HEK293 (cell line): ENCODE measurements around the gene GALNT15.

Experiments used
- CTCF ChIA-PET: fragments of 350-600 bp; formaldehyde crosslinking; extraction: SDS; loops from one replicate; lab custom pipeline; 2021; ENCODE audit warnings: antibody characterized with exemption; lab: Yijun Ruan, JAX
- POLR2A ChIA-PET: fragments of 300-600 bp; formaldehyde crosslinking; extraction: SDS; loops from one replicate; lab custom pipeline; 2020; ENCODE audit warnings: antibody characterized with exemption, inconsistent platforms; lab: Yijun Ruan, JAX
- H3K27ac ChIP-seq: fragments of 200-500 bp; sonication (Bioruptor generic); 2 replicates; pipeline ENCODE4 v1.5.1; 2014; ENCODE audit warnings: low read depth, low read length, control low read depth, inconsistent platforms; ENCODE audit errors: extremely low read depth
- H3K36me3 ChIP-seq, 2 experiments: fragments of 200-500 bp in 1 of 2; sonication (Bioruptor generic) in 1 of 2; 1 replicate in 1 of 2; 2 replicates in 1 of 2; pipeline ENCODE4 v1.5.1; 2014 to 2017; ENCODE audit warnings: inconsistent platforms in 2 of 2, low read length in 2 of 2; ENCODE audit not compliant: control insufficient read depth in 2 of 2, insufficient read depth in 1 of 2
- H3K4me1 ChIP-seq: fragments of 200-500 bp; sonication (Bioruptor generic); 2 replicates; pipeline ENCODE4 v1.5.1; 2014; ENCODE audit warnings: mild to moderate bottlenecking, low read length, inconsistent platforms; ENCODE audit not compliant: control insufficient read depth, insufficient read depth
- H3K4me3 ChIP-seq: 2 replicates; pipeline ENCODE4 v1.5.1; 2011; ENCODE audit warnings: low read depth, mild to moderate bottlenecking, control low read depth, low read length, moderate library complexity
- H3K9me3 ChIP-seq: fragments of 200-500 bp; sonication (Bioruptor generic); 2 replicates; pipeline ENCODE4 v1.5.1; 2014; ENCODE audit warnings: low read depth, low read length, inconsistent platforms; ENCODE audit not compliant: control insufficient read depth, insufficient read depth
- BCL11A ChIP-seq: fragments of 450-650 bp; formaldehyde crosslinking; IDR thresholded peaks from 2 replicates; pipeline ENCODE4 v1.5.1; 2016; ENCODE audit warnings: low read depth, missing biosample characterization, missing genetic modification characterization
- KLF1 ChIP-seq: fragments of 450-650 bp; formaldehyde crosslinking; IDR thresholded peaks from 2 replicates; pipeline ENCODE4 v1.5.1; 2016; ENCODE audit warnings: missing biosample characterization, missing genetic modification characterization
- SCRT2 ChIP-seq: fragments of 450-650 bp; formaldehyde crosslinking; IDR thresholded peaks from 2 replicates; pipeline ENCODE4 v1.5.1; 2016; ENCODE audit warnings: missing biosample characterization, missing genetic modification characterization
- SP2 ChIP-seq: fragments of 450-650 bp; formaldehyde crosslinking; IDR thresholded peaks from 2 replicates; pipeline ENCODE4 v1.5.1; 2016; ENCODE audit warnings: missing biosample characterization, missing genetic modification characterization
- SP3 ChIP-seq: fragments of 450-650 bp; formaldehyde crosslinking; IDR thresholded peaks from 2 replicates; pipeline ENCODE4 v1.5.1; 2016; ENCODE audit warnings: missing biosample characterization, missing genetic modification characterization
- TCF7L2 ChIP-seq: IDR thresholded peaks from 2 replicates; pipeline ENCODE4 v1.6.1; 2011; ENCODE audit warnings: low read depth, mild to moderate bottlenecking, inconsistent platforms, low read length, moderate library complexity, borderline replicate concordance
- WT1 ChIP-seq: fragments of 450-650 bp; formaldehyde crosslinking; IDR thresholded peaks from 2 replicates; pipeline ENCODE4 v1.5.1; 2016; ENCODE audit warnings: missing biosample characterization, missing genetic modification characterization
- ZBTB26 ChIP-seq: fragments of 450-650 bp; formaldehyde crosslinking; optimal IDR thresholded peaks from 2 replicates; pipeline ENCODE3; 2016; ENCODE audit warnings: missing biosample characterization, mild to moderate bottlenecking, missing genetic modification characterization
- ZBTB44 ChIP-seq: fragments of 450-650 bp; IDR thresholded peaks from 2 replicates; pipeline ENCODE4 v1.5.1; 2018; ENCODE audit warnings: missing biosample characterization, mild to moderate bottlenecking, missing genetic modification characterization
- ZFHX2 ChIP-seq: fragments of 450-650 bp; formaldehyde crosslinking; conservative IDR thresholded peaks from 2 replicates; pipeline ENCODE4 v1.5.1; 2016; ENCODE audit warnings: missing biosample characterization, missing genetic modification characterization
- ZIC2 ChIP-seq: fragments of 450-650 bp; formaldehyde crosslinking; IDR thresholded peaks from 2 replicates; pipeline ENCODE4 v1.5.1; 2016; ENCODE audit warnings: missing biosample characterization, missing genetic modification characterization
- ZNF112 ChIP-seq: fragments of 450-650 bp; formaldehyde crosslinking; IDR thresholded peaks from 2 replicates; pipeline ENCODE4 v1.5.0; 2017; ENCODE audit warnings: missing biosample characterization, missing genetic modification characterization
- ZNF146 ChIP-seq: fragments of 450-650 bp; formaldehyde crosslinking; IDR thresholded peaks from 2 replicates; pipeline ENCODE4 v1.5.1; 2016; ENCODE audit warnings: missing biosample characterization, missing genetic modification characterization
- ZNF2 ChIP-seq: fragments of 450-650 bp; formaldehyde crosslinking; IDR thresholded peaks from 2 replicates; pipeline ENCODE4 v1.5.1; 2016; ENCODE audit warnings: missing biosample characterization, missing genetic modification characterization
- ZNF280D ChIP-seq: fragments of 450-650 bp; formaldehyde crosslinking; IDR thresholded peaks from 2 replicates; pipeline ENCODE4 v1.5.1; 2016; ENCODE audit warnings: missing biosample characterization, missing genetic modification characterization
- ZNF341 ChIP-seq: fragments of 450-650 bp; formaldehyde crosslinking; IDR thresholded peaks from 2 replicates; pipeline ENCODE4; 2016; ENCODE audit warnings: low read depth, missing biosample characterization, missing genetic modification characterization
- ZNF521 ChIP-seq: fragments of 450-650 bp; formaldehyde crosslinking; IDR thresholded peaks from 2 replicates; pipeline ENCODE4 v1.5.1; 2017; ENCODE audit warnings: missing biosample characterization, mild to moderate bottlenecking, missing genetic modification characterization
- ZNF530 ChIP-seq: fragments of 450-650 bp; formaldehyde crosslinking; IDR thresholded peaks from 2 replicates; pipeline ENCODE4 v1.5.1; 2016; ENCODE audit warnings: low read depth, missing biosample characterization, missing genetic modification characterization
- ZNF558 ChIP-seq: fragments of 450-650 bp; formaldehyde crosslinking; IDR thresholded peaks from 2 replicates; pipeline ENCODE4 v1.5.1; 2016; ENCODE audit warnings: missing biosample characterization, missing genetic modification characterization
- ZNF561 ChIP-seq: fragments of 450-650 bp; IDR thresholded peaks from 2 replicates; pipeline ENCODE4 v1.5.1; 2018; ENCODE audit warnings: missing biosample characterization, missing genetic modification characterization, borderline replicate concordance
- ZNF571 ChIP-seq: fragments of 450-650 bp; formaldehyde crosslinking; IDR thresholded peaks from 2 replicates; pipeline ENCODE4 v1.5.0; 2017; ENCODE audit warnings: missing biosample characterization, missing genetic modification characterization
- ZNF624 ChIP-seq: fragments of 450-650 bp; formaldehyde crosslinking; IDR thresholded peaks from 2 replicates; pipeline ENCODE4 v1.5.1; 2017; ENCODE audit warnings: missing biosample characterization, missing genetic modification characterization
- ZNF639 ChIP-seq: fragments of 450-650 bp; formaldehyde crosslinking; IDR thresholded peaks from 2 replicates; pipeline ENCODE4 v1.5.1; 2016; ENCODE audit warnings: missing biosample characterization, missing genetic modification characterization
- ZNF660 ChIP-seq: fragments of 450-650 bp; IDR thresholded peaks from 2 replicates; pipeline ENCODE4 v1.5.1; 2018; ENCODE audit warnings: missing biosample characterization, mild to moderate bottlenecking, missing genetic modification characterization
- ZNF747 ChIP-seq: fragments of 450-650 bp; formaldehyde crosslinking; IDR thresholded peaks from 2 replicates; pipeline ENCODE4 v1.5.1; 2016; ENCODE audit warnings: missing biosample characterization, missing genetic modification characterization
- ZSCAN18 ChIP-seq: fragments of 450-650 bp; formaldehyde crosslinking; IDR thresholded peaks from 2 replicates; pipeline ENCODE4 v1.5.1; 2016; ENCODE audit warnings: missing biosample characterization, missing genetic modification characterization
- ZSCAN23 ChIP-seq: fragments of 450-650 bp; formaldehyde crosslinking; IDR thresholded peaks from 2 replicates; pipeline ENCODE4 v1.5.1; 2016; ENCODE audit warnings: missing biosample characterization, missing genetic modification characterization

GALNT15 gene

GRCh38 chr3:16207031-16207430 is 32.6 kb downstream of the GALNT15 start (continued):
- no peak for TF ChIP-seq ZNF280D
- no peak for TF ChIP-seq ZSCAN18 (tag by site-specific recombination)
- no peak for TF ChIP-seq ZNF639 (tag by site-specific recombination)
- TF ChIP-seq ZIC2 (tag by site-specific recombination): no peak
- TF ChIP-seq ZNF558 (tag by site-specific recombination): no peak
- no peak for TF ChIP-seq KLF1
- no peak for TF ChIP-seq ZNF660 (tag by site-specific recombination)
- TF ChIP-seq ZBTB26: no peak
- no peak for TF ChIP-seq TCF7L2

GRCh38 chr3:16211176-16211904 is 36.9 kb downstream of the GALNT15 start:
- H3K4me1 ChIP-seq: no peaks in the 10 kb centered on the region
- no peak overlapping the region for H3K27ac ChIP-seq
- POLR2A ChIA-PET: no interaction called here
- H3K9me3 ChIP-seq: no peaks in the 10 kb centered on the region
- no peaks in the 10 kb centered on the region for H3K36me3 ChIP-seq
- no peak overlapping the region for H3K4me3 ChIP-seq
- TF ChIP-seq SCRT2 (tag by site-specific recombination): peak; percentile 63
- no peak for TF ChIP-seq SP2 (tag by site-specific recombination)
- no peak for TF ChIP-seq ZNF571 (tag by site-specific recombination)
- TF ChIP-seq, all 188 proteins: peak for 1
- CTCF ChIA-PET: interaction anchor here (0.6 kb wide), 1 partner anchor 36 kb away, joined by 3 read pairs; no protein-coding TSS in a partner anchor

- CTCF ChIA-PET: interaction anchor here (1.2 kb wide), 1 partner anchor 29 kb away, joined by 3 read pairs; no protein-coding TSS in a partner anchor
- Histone ChIP-seq H3K4me3 (no peak overlapping the region), H3K27ac (no peak overlapping the region), H3K9me3 (no peaks in the 10 kb centered on the region), H3K4me1 (no peaks in the 10 kb centered on the region), H3K36me3 (no peaks in the 10 kb centered on the region)
- TF ChIP-seq WT1 (tag by site-specific recombination) (no peak), ZBTB44 (tag by site-specific recombination) (no peak), ZNF2 (no peak), ZNF146 (tag by site-specific recombination) (no peak), ZNF341 (tag by site-specific recombination) (no peak), ZNF747 (no peak), ZNF530 (tag by site-specific recombination) (no peak), ZFHX2 (tag by site-specific recombination) (no peak), ZNF561 (no peak), BCL11A (tag by site-specific recombination) (no peak), ZNF112 (tag by site-specific recombination) (no peak), ZNF521 (no peak), ZNF624 (tag by site-specific recombination) (no peak), ZSCAN23 (no peak), SP3 (tag by site-specific recombination) (no peak)
- POLR2A ChIA-PET: no interaction called here
Observed at GRCh38 chr3:16214366-16214765, 39.9 kb downstream of the GALNT15 start.
